Lower leg skin (tissue), 4 donors: ENCODE measurements around the gene SSTR3. TPM values are rescaled to one million over a fixed set of nuclear protein-coding genes. Genes with fewer than 3 reads are reported as not detected.

Source experiments
- DNase-seq, 2 donors: peaks; one replicate each; pipeline ENCODE4 v3.0.0-alpha.2; 2019; ENCODE audit warnings: low spot score in 2 of 2
- H3K4me3 ChIP-seq: fragments of 200-600 bp; sonication (generic); 2 replicates; pipeline ENCODE4 v1.5.1; 2017; ENCODE audit warnings: mild to moderate bottlenecking, low read depth; ENCODE audit not compliant: poor library complexity, severe bottlenecking
- POLR2A ChIP-seq, 2 donors: fragments of 450-650 bp; IDR thresholded peaks; one replicate each; pipeline ENCODE4 v1.6.1; 2016 to 2017; ENCODE audit warnings: antibody characterized with exemption in 2 of 2, mild to moderate bottlenecking in 1 of 2, moderate library complexity in 1 of 2
- WGBS, 2 donors: methylation state at CpG; one replicate each; pipeline ENCODE4 v1.1.5; 2018; 5-methylcytosine and 5-hydroxymethylcytosine counted together
- intact Hi-C: fragments of 100-400 bp; cut with DNase I; formaldehyde crosslinking; loops from one replicate; pipeline ENCODE4 v1.15.0; 2023; ENCODE audit warnings: low total_unique reads
- total RNA-seq, 4 donors: library from RNA; depleted of rRNA; stranded (reverse); fragments of >200 nt; gene quantifications; one replicate each; pipeline ENCODE4 v1.1.0, GENCODE V29; 2016
- TF ChIP-seq, protein P1 (sequence below), 3 donors: fragments of 450-650 bp; IDR thresholded peaks; one replicate each; pipeline ENCODE4 v1.5.1; 2016; ENCODE audit warnings: antibody characterized with exemption in 3 of 3, mild to moderate bottlenecking in 3 of 3, moderate library complexity in 2 of 3

The SSTR3 gene
- total RNA-seq, 4 donors from 2014 or later: not detected

DNA sequence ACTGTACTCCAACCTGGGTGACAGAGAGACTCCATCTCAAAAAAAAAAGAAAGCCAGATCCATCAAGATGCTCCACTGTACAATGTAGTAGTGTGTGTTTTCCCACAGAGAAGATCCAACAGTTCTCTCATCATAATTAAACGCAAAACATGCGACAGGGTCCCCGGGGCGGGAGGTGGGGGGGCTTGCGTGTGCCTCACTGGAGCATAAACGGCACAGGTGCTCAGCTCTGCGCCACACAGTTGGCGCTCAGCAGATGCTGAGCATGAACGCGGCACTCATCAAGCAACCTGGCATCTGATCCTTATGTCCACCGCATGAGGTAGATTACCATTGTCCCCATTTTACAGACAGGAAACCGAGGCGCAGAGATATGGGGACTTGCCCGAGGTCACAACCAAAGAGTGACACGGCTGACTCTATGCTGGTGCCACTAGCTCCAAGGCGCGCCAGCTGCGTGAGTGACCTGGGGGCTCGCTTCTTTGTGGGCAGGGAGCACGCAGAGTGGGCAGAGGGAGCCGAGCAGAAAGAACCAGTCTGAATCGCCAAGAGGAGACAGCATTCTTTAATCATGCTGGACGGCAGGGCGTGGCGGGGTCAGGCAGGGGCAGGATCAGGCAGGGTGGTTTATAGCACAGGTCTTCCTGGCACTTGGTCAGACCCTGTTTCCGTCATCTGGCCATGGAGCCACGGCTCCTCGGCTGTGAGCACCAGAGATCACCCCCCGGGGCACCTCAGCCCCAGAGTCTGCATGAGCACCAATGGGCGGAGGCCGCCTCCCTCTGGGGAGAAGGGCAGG is 32.5 kb downstream of the SSTR3 start:
- 88 to 91% methylated on average over 29 to 31 of the region's 31 CpGs for WGBS, 2 donors

DNA sequence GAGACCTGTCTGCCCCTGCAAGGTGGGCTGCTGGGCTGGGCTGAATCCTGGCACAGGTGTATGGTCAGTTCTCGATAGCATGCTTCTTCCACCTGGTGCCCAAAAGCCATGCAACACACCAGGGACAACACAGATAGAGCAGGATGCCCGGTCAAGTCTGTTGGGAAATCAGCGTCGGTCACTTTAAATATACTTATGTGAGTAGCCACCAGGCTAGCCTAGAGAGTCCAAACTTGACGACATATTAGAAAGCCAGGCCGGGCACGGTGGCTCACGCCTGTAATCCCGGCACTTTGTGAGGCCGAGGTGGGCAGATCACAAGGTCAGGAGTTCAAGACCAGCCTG is 33.2 kb downstream of the SSTR3 start:
- no peak overlapping the region for H3K4me3 ChIP-seq
- intact Hi-C loops: no loop called here
- TF ChIP-seq POLR2A (IDR thresholded peaks at IDR 0.05): no peak
- TF ChIP-seq, protein P1, sequence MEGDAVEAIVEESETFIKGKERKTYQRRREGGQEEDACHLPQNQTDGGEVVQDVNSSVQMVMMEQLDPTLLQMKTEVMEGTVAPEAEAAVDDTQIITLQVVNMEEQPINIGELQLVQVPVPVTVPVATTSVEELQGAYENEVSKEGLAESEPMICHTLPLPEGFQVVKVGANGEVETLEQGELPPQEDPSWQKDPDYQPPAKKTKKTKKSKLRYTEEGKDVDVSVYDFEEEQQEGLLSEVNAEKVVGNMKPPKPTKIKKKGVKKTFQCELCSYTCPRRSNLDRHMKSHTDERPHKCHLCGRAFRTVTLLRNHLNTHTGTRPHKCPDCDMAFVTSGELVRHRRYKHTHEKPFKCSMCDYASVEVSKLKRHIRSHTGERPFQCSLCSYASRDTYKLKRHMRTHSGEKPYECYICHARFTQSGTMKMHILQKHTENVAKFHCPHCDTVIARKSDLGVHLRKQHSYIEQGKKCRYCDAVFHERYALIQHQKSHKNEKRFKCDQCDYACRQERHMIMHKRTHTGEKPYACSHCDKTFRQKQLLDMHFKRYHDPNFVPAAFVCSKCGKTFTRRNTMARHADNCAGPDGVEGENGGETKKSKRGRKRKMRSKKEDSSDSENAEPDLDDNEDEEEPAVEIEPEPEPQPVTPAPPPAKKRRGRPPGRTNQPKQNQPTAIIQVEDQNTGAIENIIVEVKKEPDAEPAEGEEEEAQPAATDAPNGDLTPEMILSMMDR (IDR thresholded peaks at IDR 0.05): no peak
- DNase-seq: peak in 1 of 2 donors; percentile 80
- WGBS, 2 donors: 77 to 78% methylated on average over 10 of the region's 10 CpGs

More for the DNA sequence above, 32.5 kb downstream of the SSTR3 start:
- intact Hi-C loops: no loop called here
- H3K4me3 ChIP-seq: no peak overlapping the region
- TF ChIP-seq POLR2A (IDR thresholded peaks at IDR 0.05): no peak
- TF ChIP-seq, protein P1 (IDR thresholded peaks at IDR 0.05): no peak
- no peak for DNase-seq

DNA sequence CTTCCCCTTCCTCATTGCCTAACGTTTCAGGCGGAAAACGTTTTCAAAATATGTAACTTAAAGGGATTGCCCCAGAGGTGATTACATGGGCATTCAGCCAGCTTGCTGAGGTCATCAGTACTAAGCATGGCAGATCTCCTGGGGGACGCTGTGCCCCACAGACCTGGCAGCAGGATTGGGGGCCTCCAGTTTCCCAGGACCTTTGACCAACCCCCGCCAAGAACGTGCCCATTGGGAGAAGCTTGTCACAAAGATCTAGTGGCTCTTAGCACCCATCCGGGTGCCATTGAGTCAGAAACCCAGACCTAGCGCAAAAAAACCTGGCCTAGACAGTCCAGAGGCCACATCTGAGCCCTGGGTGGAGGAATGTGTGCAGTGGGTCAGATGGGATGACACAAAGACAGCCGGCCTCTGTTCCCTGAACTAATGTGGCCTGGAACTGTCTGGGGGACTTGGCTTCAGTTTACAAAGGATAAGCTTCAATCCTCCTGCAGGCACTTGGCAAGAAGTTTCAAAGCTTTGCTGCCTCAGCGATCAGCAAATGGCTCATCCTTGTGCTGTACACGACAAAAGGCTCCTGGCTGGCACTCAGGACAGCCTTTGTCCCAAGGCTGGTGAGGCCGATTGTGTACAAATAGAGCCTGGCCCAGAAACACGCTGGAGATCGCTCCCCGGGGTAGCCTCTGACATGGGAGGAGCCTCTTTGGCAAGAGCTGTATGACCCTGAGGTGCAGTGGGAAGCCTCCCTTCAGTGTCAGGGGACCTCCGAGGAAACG is 33.7 kb downstream of the SSTR3 start:
- WGBS, 2 donors: 43 to 44% methylated on average over 14 to 16 of the region's 17 CpGs
- intact Hi-C loops: no loop called here
- H3K4me3 ChIP-seq: no peak overlapping the region
- DNase-seq: peak in 1 of 2 donors; percentile 76
- TF ChIP-seq, protein P1 (IDR thresholded peaks at IDR 0.05): no peak
- no peak for TF ChIP-seq POLR2A (IDR thresholded peaks at IDR 0.05)

DNA sequence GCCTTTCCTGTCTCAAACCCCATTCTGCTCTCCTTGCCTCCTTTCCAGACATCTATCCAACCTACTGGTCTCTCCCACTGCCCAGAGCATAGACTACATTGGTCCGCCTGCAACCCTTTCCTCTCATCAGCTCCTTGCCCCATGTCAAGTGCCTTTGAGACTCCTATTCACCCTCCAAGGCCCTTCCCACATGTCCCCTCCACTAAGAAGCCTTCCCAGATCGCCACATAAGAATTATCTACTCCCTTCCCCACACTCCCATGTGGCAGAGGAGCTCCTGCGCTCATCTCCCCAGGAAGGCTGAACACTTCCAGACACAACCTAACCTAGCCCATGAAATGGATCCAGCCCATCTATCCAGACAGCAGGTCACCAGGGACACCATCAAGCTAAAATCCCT is 34.5 kb downstream of the SSTR3 start:
- no peak for TF ChIP-seq POLR2A (IDR thresholded peaks at IDR 0.05)
- TF ChIP-seq, protein P1 (IDR thresholded peaks at IDR 0.05): no peak
- 95 to 100% methylated on average over 3 of the region's 3 CpGs for WGBS, 2 donors
- no peak overlapping the region for H3K4me3 ChIP-seq
- no peak for DNase-seq
- intact Hi-C loops: no loop called here

DNA sequence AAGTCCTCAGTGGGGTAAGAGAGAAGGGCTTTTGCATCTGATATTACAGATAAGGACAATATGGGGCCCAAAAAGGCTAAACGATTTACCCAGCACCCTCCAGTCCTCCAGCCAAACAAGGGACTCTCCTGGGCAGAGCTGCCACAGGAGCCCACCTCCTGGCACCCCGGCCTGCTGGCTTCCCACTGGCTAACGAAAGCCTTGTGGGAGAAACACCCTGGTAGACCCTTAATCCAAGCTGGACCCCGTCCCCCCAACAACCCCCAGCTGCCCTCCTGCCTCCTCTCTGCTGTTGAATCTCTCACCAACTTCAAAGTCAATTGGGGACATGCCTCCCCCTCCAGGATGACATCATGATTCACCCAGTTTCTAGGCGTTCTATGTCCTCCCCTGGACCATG is 35.1 kb downstream of the SSTR3 start:
- no peak overlapping the region for H3K4me3 ChIP-seq
- WGBS, 2 donors: 71 to 90% methylated on average over 5 of the region's 5 CpGs
- TF ChIP-seq POLR2A (IDR thresholded peaks at IDR 0.05): no peak
- TF ChIP-seq, protein P1 (IDR thresholded peaks at IDR 0.05): no peak
- DNase-seq: peak in 1 of 2 donors; percentile 78
- intact Hi-C loops: no loop called here
